H1 (cell line): ENCODE results near the gene EVX2. TPM values are rescaled to one million over a fixed set of nuclear protein-coding genes. Genes with fewer than 3 reads are reported as not detected.

Experiments
- BCL11A ChIP-seq, 2 experiments: IDR thresholded peaks; one replicate each; pipeline ENCODE4 v1.6.1; 2011; ENCODE audit warnings: low read depth in 2 of 2, low read length in 2 of 2, mild to moderate bottlenecking in 2 of 2
- CBX8 ChIP-seq: fragments of 300-800, 300-1000 bp; sonication (generic); IDR thresholded peaks from 2 replicates; pipeline ENCODE4 v1.7.1; 2016; ENCODE audit warnings: low read depth, low read length, borderline replicate concordance
- CREB1 ChIP-seq: IDR thresholded peaks from 2 replicates; pipeline ENCODE4 v1.6.1; 2012; ENCODE audit warnings: inconsistent platforms
- CTBP2 ChIP-seq: IDR thresholded peaks from 2 replicates; pipeline ENCODE4 v1.7.0; 2011; ENCODE audit warnings: borderline replicate concordance, mild to moderate bottlenecking, moderate library complexity, mixed read lengths, low read length; ENCODE audit not compliant: insufficient read depth, insufficient read length
- MAX ChIP-seq: IDR thresholded peaks from 2 replicates; pipeline ENCODE4 v1.6.1; 2012; ENCODE audit warnings: inconsistent platforms
- POU5F1 ChIP-seq: IDR thresholded peaks from 2 replicates; pipeline ENCODE4 v1.6.1; 2011; ENCODE audit warnings: low read depth, mild to moderate bottlenecking, low read length, moderate library complexity
- RNF2 ChIP-seq: fragments of 200-900, 300-1000 bp; sonication (generic); IDR thresholded peaks from 2 replicates; pipeline ENCODE4 v1.7.1; 2016; ENCODE audit warnings: borderline replicate concordance, low read depth, mild to moderate bottlenecking, antibody characterized with exemption, low read length; ENCODE audit not compliant: poor library complexity, severe bottlenecking; ENCODE audit errors: missing control alignments
- SIN3A ChIP-seq, 2 experiments: IDR thresholded peaks in 1 of 2; conservative IDR thresholded peaks in 1 of 2; 2 replicates each; pipeline ENCODE4 v1.6.1; 2011 to 2012; ENCODE audit warnings: low read length in 2 of 2, improper control_type of control experiment in 1 of 2, low read depth in 1 of 2, mild to moderate bottlenecking in 1 of 2
- SUZ12 ChIP-seq: fragments of 200-600 bp; sonication (generic); IDR thresholded peaks from 2 replicates; pipeline ENCODE4 v1.6.1; 2012; ENCODE audit warnings: mild to moderate bottlenecking, inconsistent platforms, low read length, moderate library complexity, mixed read lengths
- polyA plus RNA-seq, 7 experiments: library from polyadenylated mRNA; depleted of rRNA in 3 of 7; stranded (reverse) in 5 of 7; unstranded in 2 of 7; fragments of >200 nt in 5 of 7; fragments of 200-250 nt in 2 of 7; gene quantifications; 1 replicate in 5 of 7; 2 replicates in 1 of 7; 4 replicates in 1 of 7; pipeline versions ENCODE4 v1.2.1 to v1.2.3, GENCODE V29; 2011 to 2013; ENCODE audit warnings: missing spikeins in 2 of 7, mixed read lengths in 2 of 7
- total RNA-seq: library from RNA; stranded (reverse); fragmentation: NEBNext Ultra II Directional; extraction: Animal tissue kit (Norgen Biotek cat#: 25700); gene quantifications from 2 replicates; pipeline ENCODE4 v1.2.1, GENCODE V29; 2021

The EVX2 gene
- total and polyA plus RNA-seq, 2 of the 8 experiments (the other 6 are each of a cell fraction or from before 2014, with no cell fraction given) = not detected

- TF ChIP-seq MAX (no peak), SIN3A (conservative IDR thresholded peaks at IDR 0.05 in 1 of 2, IDR thresholded peaks at IDR 0.05 in 1 of 2; ENCODE audit: low read depth in 1 of 2, low read length in 2 of 2) (no peak), POU5F1 (no peak), SUZ12 (peak; percentile 94), RNF2 (peak; percentile 98), CBX8 (0 out of 2 replicates have a peak, but pooled peaks have one; percentile 82), CTBP2 (peak; percentile 27), CREB1 (0 out of 2 replicates have a peak, but pooled peaks have one; percentile 24), BCL11A (IDR thresholded peaks at IDR 0.05; ENCODE audit: low read depth in 2 of 2, low read length in 2 of 2) (no peak)
These were observed 1.5 kb upstream of the EVX2 start (continued) for GRCh38 chr2:176085120-176085788.
